Forelimb muscle (tissue), 1 donor: ENCODE results near the gene CYP2D6. TPM values are rescaled to one million over a fixed set of nuclear protein-coding genes. Genes with fewer than 3 reads are reported as not detected.
"Not testable (repeated sequence)": the region's sequence is repeated elsewhere in the genome, so short reads cannot be mapped to it uniquely, and the experiment has no call there.

Source experiments
- DNase-seq: peaks from one replicate; pipeline ENCODE4 v3.0.0-alpha.2; 2013; ENCODE audit warnings: low read depth
- polyA plus RNA-seq: library from polyadenylated mRNA; unstranded; fragments of 120-200 nt; gene quantifications from one replicate; pipeline ENCODE4 v1.2.1, GENCODE V29; 2013; ENCODE audit not compliant: insufficient read length

The CYP2D6 gene
- polyA plus RNA-seq, result 1.2 TPM

GRCh38 chr22:42130639-42131431 is at the start of gene CYP2D6:
Gene CYP2D6 (minus strand): TSS chr22:42130810. CDS start chr22:42130791, 19 bp downstream.
- DNase-seq, result not testable (repeated sequence)

GRCh38 chr22:42179616-42180015 is 49.0 kb upstream of the CYP2D6 start:
- no peak for DNase-seq

GRCh38 chr22:42178910-42179519 is 48.4 kb upstream of the CYP2D6 start:
- DNase-seq, result no peak

- no peak for DNase-seq
Observed at GRCh38 chr22:42177891-42178336, 47.3 kb upstream of the CYP2D6 start.

GRCh38 chr22:42176255-42176915 is 45.8 kb upstream of the CYP2D6 start:
- no peak for DNase-seq

GRCh38 chr22:42174062-42174461 is 43.5 kb upstream of the CYP2D6 start:
- no peak for DNase-seq

GRCh38 chr22:42173183-42173926 is 42.7 kb upstream of the CYP2D6 start:
- DNase-seq, result no peak

- no peak for DNase-seq
Observed at GRCh38 chr22:42172773-42173172, 42.2 kb upstream of the CYP2D6 start.

GRCh38 chr22:42171946-42172719 is 41.5 kb upstream of the CYP2D6 start:
- DNase-seq, result no peak

- no peak for DNase-seq
Observed at GRCh38 chr22:42171417-42171816, 40.8 kb upstream of the CYP2D6 start.

- no peak for DNase-seq
Observed at GRCh38 chr22:42170946-42171345, 40.3 kb upstream of the CYP2D6 start.

- peak; percentile 54 for DNase-seq
Observed at GRCh38 chr22:42169055-42169469, 38.5 kb upstream of the CYP2D6 start.

- DNase-seq, result no peak
Observed at GRCh38 chr22:42168476-42168875, 37.9 kb upstream of the CYP2D6 start.

- no peak for DNase-seq
Observed at GRCh38 chr22:42167066-42167465, 36.5 kb upstream of the CYP2D6 start.

GRCh38 chr22:42164901-42165300 is 34.3 kb upstream of the CYP2D6 start:
- DNase-seq, result no peak

GRCh38 chr22:42163515-42163914 is 32.9 kb upstream of the CYP2D6 start:
- no peak for DNase-seq

- no peak for DNase-seq
Observed at GRCh38 chr22:42162728-42163489, 32.3 kb upstream of the CYP2D6 start.

- DNase-seq, result no peak
Observed at GRCh38 chr22:42160830-42161696, 30.5 kb upstream of the CYP2D6 start.

GRCh38 chr22:42160251-42160650 is 29.6 kb upstream of the CYP2D6 start:
- no peak for DNase-seq
